HepG2 (cell line): ENCODE data around the gene HELZ2. TPM values are rescaled to one million over a fixed set of nuclear protein-coding genes. Genes with fewer than 3 reads are reported as not detected.

Source experiments
- ATF6 ChIP-seq: sonication (generic); formaldehyde crosslinking; conservative IDR thresholded peaks from 2 replicates; pipeline ENCODE4 v1.4.0; 2020; ENCODE audit warnings: missing genetic modification reagents
- BCL3 ChIP-seq: sonication (generic); formaldehyde crosslinking; IDR thresholded peaks from 2 replicates; pipeline ENCODE4 v1.5.1; 2020; ENCODE audit warnings: mild to moderate bottlenecking, missing genetic modification reagents, moderate library complexity
- CHD2 ChIP-seq: IDR thresholded peaks from 2 replicates; pipeline ENCODE4 v1.6.1; 2011; ENCODE audit warnings: low read depth, low read length, improper control_type of control experiment
- EEA1 ChIP-seq: sonication (generic); formaldehyde crosslinking; IDR thresholded peaks from 2 replicates; pipeline ENCODE4 v1.5.1; 2020; ENCODE audit warnings: mild to moderate bottlenecking, missing genetic modification reagents, borderline replicate concordance
- EP300 ChIP-seq, 3 experiments: sonication (generic) in 1 of 3; formaldehyde crosslinking in 1 of 3; IDR thresholded peaks; 2 replicates each; pipeline versions ENCODE4 v1.5.1 to v1.6.1; 2011 to 2020; ENCODE audit warnings: low read depth in 2 of 3, low read length in 2 of 3, borderline replicate concordance in 1 of 3, improper control_type of control experiment in 1 of 3, mild to moderate bottlenecking in 1 of 3, missing genetic modification reagents in 1 of 3, moderate library complexity in 1 of 3
- FOSL1 ChIP-seq: sonication (generic); formaldehyde crosslinking; IDR thresholded peaks from 2 replicates; pipeline ENCODE4 v1.9.0; 2021; ENCODE audit warnings: missing genetic modification reagents, borderline replicate concordance
- FOXA1 ChIP-seq, 2 experiments: fragments of 450-650 bp in 1 of 2; sonication (generic) in 1 of 2; formaldehyde crosslinking in 1 of 2; IDR thresholded peaks; 2 replicates each; pipeline versions ENCODE4 v1.4.0 to v1.6.1; 2016 to 2020; ENCODE audit warnings: missing genetic modification reagents in 1 of 2
- HDAC2 ChIP-seq: sonication (generic); formaldehyde crosslinking; IDR thresholded peaks from 2 replicates; pipeline ENCODE4 v1.4.0; 2020; ENCODE audit warnings: missing genetic modification reagents
- HOXA3 ChIP-seq: sonication (generic); formaldehyde crosslinking; IDR thresholded peaks from 2 replicates; pipeline ENCODE4 v1.5.0; 2020; ENCODE audit warnings: missing genetic modification reagents
- KLF13 ChIP-seq: sonication (generic); formaldehyde crosslinking; IDR thresholded peaks from 2 replicates; pipeline ENCODE4 v1.4.0; 2020; ENCODE audit warnings: mild to moderate bottlenecking, missing genetic modification reagents
- NAIF1 ChIP-seq: sonication (generic); formaldehyde crosslinking; IDR thresholded peaks from 2 replicates; pipeline ENCODE4 v1.5.0; 2020; ENCODE audit warnings: mild to moderate bottlenecking, missing genetic modification reagents, borderline replicate concordance
- NR0B2 ChIP-seq: sonication (generic); formaldehyde crosslinking; IDR thresholded peaks from 2 replicates; pipeline ENCODE4 v1.4.0; 2020; ENCODE audit warnings: mild to moderate bottlenecking, missing genetic modification reagents
- NR1H2 ChIP-seq: sonication (generic); formaldehyde crosslinking; IDR thresholded peaks from 2 replicates; pipeline ENCODE4 v1.8.1; 2022; ENCODE audit warnings: low read depth, missing genetic modification reagents, borderline replicate concordance
- POLR2AphosphoS5 ChIP-seq: IDR thresholded peaks from 2 replicates; pipeline ENCODE4 v1.6.1; 2012; ENCODE audit warnings: low read depth, low read length
- ZFP1 ChIP-seq: IDR thresholded peaks from 2 replicates; pipeline ENCODE4 v1.6.1; 2016
- ZNF10 ChIP-seq: sonication (generic); formaldehyde crosslinking; IDR thresholded peaks from 2 replicates; pipeline ENCODE4 v1.4.0; 2020; ENCODE audit warnings: mild to moderate bottlenecking, low read depth, missing genetic modification reagents, borderline replicate concordance
- ZNF234 ChIP-seq: sonication (generic); formaldehyde crosslinking; conservative IDR thresholded peaks from 2 replicates; pipeline ENCODE4 v1.5.1; 2020; ENCODE audit warnings: mild to moderate bottlenecking, missing genetic modification reagents
- ZNF24 ChIP-seq: fragments of 450-650 bp; IDR thresholded peaks from 2 replicates; pipeline ENCODE4 v1.6.1; 2017; ENCODE audit warnings: antibody characterized with exemption, mild to moderate bottlenecking
- ZNF256 ChIP-seq: sonication (generic); formaldehyde crosslinking; conservative IDR thresholded peaks from 2 replicates; pipeline ENCODE4 v1.4.0; 2020; ENCODE audit warnings: missing genetic modification reagents
- ZNF34 ChIP-seq: sonication (generic); formaldehyde crosslinking; IDR thresholded peaks from 2 replicates; pipeline ENCODE4 v1.4.0; 2020; ENCODE audit warnings: mild to moderate bottlenecking, missing genetic modification reagents, borderline replicate concordance
- ZNF574 ChIP-seq: sonication (generic); formaldehyde crosslinking; IDR thresholded peaks from 2 replicates; pipeline ENCODE4 v1.4.0; 2020; ENCODE audit warnings: missing genetic modification reagents
- ZNF775 ChIP-seq: sonication (generic); formaldehyde crosslinking; IDR thresholded peaks from 2 replicates; pipeline ENCODE4 v1.4.0; 2020; ENCODE audit warnings: missing genetic modification reagents, mild to moderate bottlenecking, moderate library complexity, borderline replicate concordance
- ZNF777 ChIP-seq: sonication (generic); formaldehyde crosslinking; IDR thresholded peaks from 2 replicates; pipeline ENCODE4 v1.4.0; 2020; ENCODE audit warnings: missing genetic modification reagents
- polyA plus RNA-seq, 8 experiments: library from polyadenylated mRNA; depleted of rRNA in 3 of 8; stranded (reverse) in 7 of 8; unstranded in 1 of 8; fragments of >200 nt; fragmentation: Illumina TruSeq in 4 of 8; extraction: Trizol in 4 of 8; gene quantifications; 2 replicates each; pipeline versions ENCODE4 v1.2.1 to v1.2.3, GENCODE V29; 2011 to 2016; ENCODE audit warnings: low read depth in 4 of 8, missing spikeins in 1 of 8, mixed read lengths in 1 of 8; ENCODE audit not compliant: insufficient read depth in 1 of 8
- total RNA-seq, 5 experiments: library from RNA; depleted of rRNA; stranded (reverse); fragments of >200 nt; fragmentation: Illumina TruSeq; extraction: Trizol; gene quantifications; 2 replicates each; pipeline ENCODE4 v1.2.3, GENCODE V29; 2016; ENCODE audit warnings: low read depth in 1 of 5

Gene HELZ2
- total and polyA plus RNA-seq, 2 of the 13 experiments (the other 11 are each of a cell fraction or from before 2014, with no cell fraction given) = 9.6 to 10.1 TPM

GRCh38 chr20:63572788-63573646, 1.0 kb downstream of the HELZ2 start (continued):
- TF ChIP-seq BCL3 (CRISPR knock-in tag) (no peak), ZNF24 (no peak), FOXA1 (IDR thresholded peaks at IDR 0.05) (no peak), FOXA1 (CRISPR knock-in tag; IDR thresholded peaks at IDR 0.05) (no peak), ZNF256 (no peak), NR1H2 (CRISPR knock-in tag) (no peak), ZNF10 (no peak), ATF6 (CRISPR knock-in tag) (no peak), ZNF574 (CRISPR knock-in tag) (no peak; the same call in 1 of the 2 replicates), EEA1 (CRISPR knock-in tag) (0 out of 2 replicates have a peak, but pooled peaks have one; percentile 79), ZNF775 (CRISPR knock-in tag) (no peak), KLF13 (CRISPR knock-in tag) (0 out of 2 replicates have a peak, but pooled peaks have one; percentile 7), ZNF777 (no peak; the same call in 1 of the 2 replicates), NAIF1 (CRISPR knock-in tag) (no peak), FOSL1 (CRISPR knock-in tag) (no peak), EP300 (IDR thresholded peaks at IDR 0.05; ENCODE audit: low read depth in 2 of 2, low read length in 2 of 2) (no peak), EP300 (CRISPR knock-in tag; IDR thresholded peaks at IDR 0.05; ENCODE audit: borderline replicate concordance) (no peak), NR0B2 (CRISPR knock-in tag) (0 out of 2 replicates have a peak, but pooled peaks have one; percentile 64), ZNF234 (CRISPR knock-in tag) (no peak), HOXA3 (peak; percentile 73), CHD2 (peak; percentile 84), ZNF34 (CRISPR knock-in tag) (no peak), POLR2AphosphoS5 (no peak), ZFP1 (CRISPR knock-in tag) (no peak), HDAC2 (no peak)
